ENCODE results near the gene INSR.

- TF ChIP-seq EZH2 (IDR thresholded peaks at IDR 0.05; ENCODE audit: insufficient read depth, poor library complexity, severe bottlenecking) (no peak), EZH2phosphoT487 (IDR thresholded peaks at IDR 0.05; ENCODE audit: insufficient read depth, low read depth) (no peak)
These were observed at the start of gene INSR for GRCh38 chr19:7293762-7294557.
